ENCODE data around the gene ETV2.

GRCh38 chr19:35657904-35658700, 16.6 kb downstream of the ETV2 start:
- TF ChIP-seq ZFP30 (CRISPR knock-in tag; IDR thresholded peaks at IDR 0.05), result no peak
- TF ChIP-seq PATZ1 (CRISPR knock-in tag; IDR thresholded peaks at IDR 0.05; ENCODE audit: borderline replicate concordance), result no peak
- no peak for TF ChIP-seq CREB5 (CRISPR knock-in tag; IDR thresholded peaks at IDR 0.05; ENCODE audit: low read depth)
